Esophagus muscularis mucosa (tissue), 4 donors: ENCODE results near the gene PRKCG. TPM values are rescaled to one million over a fixed set of nuclear protein-coding genes. Genes with fewer than 3 reads are reported as not detected.
A peak's percentile ranks its signal among the peaks of the same experiment; 100 is the strongest.
"Not testable (repeated sequence)": the region's sequence is repeated elsewhere in the genome, so short reads cannot be mapped to it uniquely, and the experiment has no call there.

Experiments used
- DNase-seq: peaks from one replicate; pipeline ENCODE4 v3.0.0-alpha.2; 2017; ENCODE audit errors: extremely low spot score
- H3K27ac ChIP-seq, 4 donors: fragments of 200-600 bp; sonication (generic); replicated peaks in 1 of 4; 1 replicate in 3 of 4; 2 replicates in 1 of 4; pipeline ENCODE4 v1.5.1; 2016 to 2019; ENCODE audit warnings: mild to moderate bottlenecking in 1 of 4
- H3K27me3 ChIP-seq, 4 donors: fragments of 200-600 bp; sonication (generic); one replicate each; pipeline versions ENCODE4 v1.5.1 to v1.6.0; 2016 to 2019
- H3K36me3 ChIP-seq, 4 donors: fragments of 200-600 bp; sonication (generic); one replicate each; pipeline ENCODE4 v1.5.1; 2016 to 2019
- H3K4me1 ChIP-seq, 4 donors: fragments of 200-600 bp; sonication (generic); one replicate each; pipeline ENCODE4 v1.5.1; 2016 to 2019
- H3K4me3 ChIP-seq, 4 donors: fragments of 200-600 bp; sonication (generic); 1 replicate in 2 of 4; 2 replicates in 2 of 4; pipeline ENCODE4 v1.5.1; 2016 to 2019; ENCODE audit warnings: mild to moderate bottlenecking in 4 of 4, moderate library complexity in 1 of 4
- H3K9me3 ChIP-seq, 4 donors: fragments of 200-600 bp; sonication (generic); 1 replicate in 3 of 4; 2 replicates in 1 of 4; pipeline ENCODE4 v1.5.1; 2016 to 2019
- CTCF ChIP-seq, 3 experiments: fragments of 200-600 bp in 2 of 3; fragments of 450-650 bp in 1 of 3; sonication (generic) in 2 of 3; IDR thresholded peaks; one replicate each; pipeline ENCODE4 v1.5.1; 2017 to 2019; ENCODE audit warnings: antibody characterized with exemption in 3 of 3, mild to moderate bottlenecking in 2 of 3, moderate library complexity in 1 of 3
- EP300 ChIP-seq: sonication (generic); formaldehyde crosslinking; IDR thresholded peaks from one replicate; pipeline ENCODE4 v1.6.1; 2017; ENCODE audit warnings: antibody characterized with exemption
- POLR2A ChIP-seq: fragments of 450-650 bp; IDR thresholded peaks from one replicate; pipeline ENCODE4 v1.6.1; 2017; ENCODE audit warnings: antibody characterized with exemption, moderate library complexity, mild to moderate bottlenecking, low read depth
- POLR2AphosphoS5 ChIP-seq, 2 donors: sonication (generic); formaldehyde crosslinking; IDR thresholded peaks; one replicate each; pipeline ENCODE4 v1.6.1; 2017; ENCODE audit warnings: antibody characterized with exemption in 2 of 2
- WGBS: methylation state at CpG from one replicate; pipeline ENCODE4 v1.1.5; 2018; 5-methylcytosine and 5-hydroxymethylcytosine counted together
- intact Hi-C: fragments of 100-400 bp; cut with DNase I; formaldehyde crosslinking; loops from one replicate; pipeline ENCODE4 v1.15.1; 2023
- total RNA-seq, 4 donors: library from RNA; depleted of rRNA; stranded (reverse); fragments of >200 nt; gene quantifications; one replicate each; pipeline versions ENCODE4 v1.1.0 to v1.2.1, GENCODE V29; 2016

PRKCG gene
- total RNA-seq, 4 donors from 2014 or later, result not detected

- no peaks in the 10 kb centered on the region for H3K9me3 ChIP-seq
- DNase-seq, result peak; percentile 98
- H3K27ac ChIP-seq, result peak overlapping the region; percentile 98 to 99 (median 98)
- 0% methylated on average over 1 of the region's 75 CpGs for WGBS
- peaks cover 38 to 72% (median 71%) of the 10 kb centered on the region in 4 donors for H3K4me1 ChIP-seq
- H3K36me3 ChIP-seq, result peaks cover 9 to 37% (median 32%) of the 10 kb centered on the region in 4 donors
- intact Hi-C loops, result no loop called here
- H3K27me3 ChIP-seq, result no peaks in the 10 kb centered on the region
- TF ChIP-seq CTCF (IDR thresholded peaks at IDR 0.05), result peak; percentile 23 to 51 (median 36)
- TF ChIP-seq POLR2A, result peak; percentile 76
- peak; percentile 88 to 92 for TF ChIP-seq POLR2AphosphoS5 (IDR thresholded peaks at IDR 0.05)
- TF ChIP-seq EP300, result no peak
- H3K4me3 ChIP-seq, result peak overlapping the region; percentile 86 to 99 (median 95)
Observed at GRCh38 chr19:53868892-53869804, 12.8 kb upstream of the PRKCG start.

- H3K9me3 ChIP-seq, H3K27me3 ChIP-seq, DNase-seq: not testable (repeated sequence)
- H3K4me1 ChIP-seq, result peaks cover 44 to 78% (median 78%) of the 10 kb centered on the region in 4 donors
- H3K36me3 ChIP-seq, result peaks cover 15 to 45% (median 40%) of the 10 kb centered on the region in 4 donors
- intact Hi-C loops, result loop anchor here (10.0 kb wide), 1 partner anchor 235 kb away; the partner anchor contains the start of genes NDUFA3 and OSCAR
- WGBS, result 0% methylated on average over 1 of the region's 24 CpGs
- H3K27ac ChIP-seq, result peak overlapping the region; percentile 98 to 99 (median 98)
- peak overlapping the region; percentile 86 to 99 (median 95) for H3K4me3 ChIP-seq
Observed at GRCh38 chr19:53869805-53870484, 12.1 kb upstream of the PRKCG start.

GRCh38 chr19:53870485-53870844 lies 11.5 kb upstream of the PRKCG start:
- intact Hi-C loops, result loop anchor here (10.0 kb wide), 1 partner anchor 234 kb away; the partner anchor contains the start of genes NDUFA3 and OSCAR
- no peak for TF ChIP-seq POLR2A
- no peak for TF ChIP-seq EP300
- TF ChIP-seq POLR2AphosphoS5 (IDR thresholded peaks at IDR 0.05), result no peak
- TF ChIP-seq CTCF (IDR thresholded peaks at IDR 0.05), result no peak
- H3K27me3 ChIP-seq, result no peaks in the 10 kb centered on the region
- H3K9me3 ChIP-seq, result no peaks in the 10 kb centered on the region
- WGBS, result 37% methylated on average over 5 of the region's 5 CpGs
- H3K36me3 ChIP-seq, result peaks cover 17 to 50% (median 45%) of the 10 kb centered on the region in 4 donors
- no peak for DNase-seq
- peaks cover 40 to 80% (median 78%) of the 10 kb centered on the region in 4 donors for H3K4me1 ChIP-seq
- peak overlapping the region; percentile 98 to 99 (median 98) for H3K27ac ChIP-seq
- H3K4me3 ChIP-seq, result peak overlapping the region; percentile 86 to 99 (median 95)

GRCh38 chr19:53871454-53871853 lies 10.5 kb upstream of the PRKCG start:
- peaks cover 17 to 59% (median 53%) of the 10 kb centered on the region in 4 donors for H3K36me3 ChIP-seq

More at GRCh38 chr19:53871454-53871853, 10.5 kb upstream of the PRKCG start:
- intact Hi-C loops, result loop anchor here (10.0 kb wide), 1 partner anchor 233 kb away; the partner anchor contains the start of genes NDUFA3 and OSCAR
- Histone ChIP-seq H3K27ac (peak overlapping the region; percentile 24 to 99 (median 98)), H3K27me3 (no peaks in the 10 kb centered on the region), H3K9me3 (no peaks in the 10 kb centered on the region), H3K4me1 (peaks cover 31 to 79% (median 71%) of the 10 kb centered on the region in 4 donors), H3K4me3 (peak overlapping the region in 2 of 4 donors; percentile 86 to 99)
- no peak for TF ChIP-seq CTCF (IDR thresholded peaks at IDR 0.05)
- no peak for TF ChIP-seq EP300
- TF ChIP-seq POLR2A, result no peak
- no peak for TF ChIP-seq POLR2AphosphoS5 (IDR thresholded peaks at IDR 0.05)
- no peak for DNase-seq
- 43% methylated on average over 7 of the region's 7 CpGs for WGBS
